ENCODE results near the gene PDE4D. TPM values are rescaled to one million over a fixed set of nuclear protein-coding genes. Genes with fewer than 3 reads are reported as not detected.

Gene PDE4D
- total RNA-seq, 1 experiment from 2014 or later: 34.2 TPM

DNA sequence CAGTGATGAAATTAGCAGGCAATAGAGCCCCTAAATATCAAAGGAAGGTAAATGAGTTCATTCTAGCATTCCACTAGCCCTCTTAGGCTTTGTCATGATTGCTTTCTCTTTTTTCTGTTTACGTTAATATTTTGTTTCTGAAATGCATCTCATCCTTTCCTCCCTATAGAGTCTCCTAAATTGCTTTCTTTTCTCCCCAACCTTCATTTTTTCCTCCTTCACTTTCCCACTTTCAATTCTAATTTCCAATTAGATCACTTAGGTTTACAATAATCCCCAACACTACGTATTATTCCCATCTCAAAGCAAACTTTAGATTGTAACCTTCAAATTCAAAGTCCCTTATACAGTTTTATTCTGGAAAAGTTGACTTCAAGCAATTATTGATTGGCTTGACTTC is 751.4 kb downstream of the PDE4D start:
- no peak for DNase-seq (ENCODE audit: low spot score)

DNA sequence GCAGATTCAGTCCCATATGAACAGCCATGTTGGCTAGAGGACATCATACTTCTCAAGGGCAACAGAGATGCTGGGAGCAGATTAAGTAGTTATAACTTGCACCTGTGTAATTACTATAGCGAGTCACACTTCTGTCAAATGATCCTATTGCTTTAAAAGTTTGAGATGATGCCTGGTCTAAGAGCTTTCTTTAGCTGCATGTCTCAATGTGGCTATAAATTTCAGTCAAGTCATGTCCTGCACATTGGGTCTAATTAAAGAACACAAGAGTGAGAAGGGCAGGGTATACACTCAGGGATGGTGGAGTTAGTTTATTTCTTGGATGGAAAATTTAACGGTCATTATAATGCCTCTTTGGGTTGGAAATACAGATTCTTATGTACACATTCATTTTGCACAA is 753.4 kb downstream of the PDE4D start:
- DNase-seq (ENCODE audit: low spot score): no peak

- DNase-seq (ENCODE audit: low spot score): no peak
These were observed 753.8 kb downstream of the PDE4D start for GRCh38 chr5:59139695-59140094.

DNA sequence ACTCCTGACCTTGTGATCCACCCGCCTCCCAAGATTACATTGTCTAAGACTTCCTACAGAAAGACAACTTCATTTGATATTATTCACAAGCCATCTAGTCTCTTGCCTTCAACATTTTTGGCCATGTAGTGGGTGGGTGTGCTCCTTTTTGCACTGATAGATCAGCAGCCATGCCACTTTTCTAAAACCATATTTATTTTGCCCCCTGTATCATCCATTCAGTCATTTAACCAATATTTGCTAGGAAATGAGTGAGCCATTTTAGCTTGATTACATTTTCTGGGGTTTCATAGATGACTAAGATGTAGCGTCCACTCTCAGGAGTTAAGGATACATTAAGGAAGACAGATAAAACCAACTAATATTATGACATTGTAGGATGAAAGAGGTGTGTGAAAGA is 755.0 kb downstream of the PDE4D start:
- DNase-seq (ENCODE audit: low spot score): no peak

GRCh38 chr5:59137846-59138245 is 755.7 kb downstream of the PDE4D start:
- DNase-seq (ENCODE audit: low spot score): no peak

DNA sequence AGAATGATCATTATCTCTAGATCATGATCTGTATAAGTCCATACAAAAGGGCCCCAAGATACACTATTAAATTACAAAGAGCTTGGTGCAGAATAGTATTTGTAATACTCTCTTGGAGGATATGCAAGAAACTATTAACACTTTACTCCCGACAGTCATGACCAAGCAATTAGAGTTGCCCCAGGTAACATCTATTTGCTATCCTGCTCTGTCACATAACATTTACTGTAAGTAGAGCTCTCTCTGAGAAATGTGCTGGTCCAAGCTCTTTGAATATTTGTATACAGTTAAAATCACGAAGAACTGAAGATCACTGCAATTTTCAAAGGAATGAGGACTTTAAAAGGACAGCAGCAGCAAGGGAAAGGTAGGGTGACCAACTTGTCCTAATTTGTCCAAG is 757.0 kb downstream of the PDE4D start:
- DNase-seq (ENCODE audit: low spot score): no peak

DNA sequence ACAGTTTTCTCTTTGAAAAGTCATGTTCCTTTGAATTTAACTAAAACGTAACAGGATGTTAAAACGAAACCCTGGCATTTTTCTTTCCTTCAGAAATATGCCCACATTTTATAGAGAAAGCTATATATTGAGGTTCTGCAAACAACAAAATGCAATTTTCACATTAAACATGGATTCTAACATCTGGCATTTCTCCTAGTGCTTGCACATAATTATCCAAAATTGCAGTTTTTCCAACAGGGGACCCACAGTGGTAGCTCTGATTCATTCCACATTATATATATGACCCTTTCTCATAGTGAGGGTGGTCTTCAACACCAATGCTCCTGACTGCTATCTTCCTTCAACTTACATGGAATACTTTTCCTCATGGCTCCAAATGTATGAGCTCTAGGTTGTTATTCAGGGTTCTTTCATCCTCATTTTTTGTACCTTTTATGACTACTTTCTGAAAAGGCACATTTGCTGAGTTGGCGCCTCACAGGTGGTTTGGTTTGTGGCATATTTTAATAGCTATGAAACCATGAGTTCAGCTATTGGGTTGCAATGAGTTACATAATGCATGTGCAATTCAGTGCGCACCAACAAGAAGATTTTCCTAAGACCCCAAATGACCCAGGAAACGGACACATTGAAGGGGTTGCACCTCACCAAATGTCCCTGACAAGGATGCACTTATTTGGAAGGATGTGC is 758.9 kb downstream of the PDE4D start:
- DNase-seq (ENCODE audit: low spot score): no peak

DNA sequence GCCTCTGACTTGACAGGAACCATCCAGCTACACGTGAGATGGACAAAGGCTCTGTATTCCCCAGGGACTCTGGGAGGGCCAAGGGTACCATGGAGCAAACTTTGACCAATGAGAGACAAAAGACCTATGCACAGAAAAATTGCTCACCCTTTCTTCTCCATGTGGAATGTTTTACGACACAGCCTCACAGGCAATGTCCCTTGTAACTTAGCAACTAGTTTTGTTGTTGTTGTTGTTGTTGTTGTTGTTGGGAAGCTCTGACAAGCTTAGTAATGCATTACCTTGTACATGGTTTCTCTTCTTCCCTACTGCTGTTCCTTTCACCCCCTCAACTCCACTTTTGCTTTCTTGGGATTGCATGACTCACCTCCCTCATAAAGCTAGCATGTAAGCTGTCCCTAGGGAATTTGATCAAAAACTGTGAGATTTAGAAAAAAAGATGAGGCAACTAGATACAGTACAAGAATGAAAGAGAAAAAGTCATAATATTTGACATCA is 759.7 kb downstream of the PDE4D start:
- peak; percentile 79 for DNase-seq (ENCODE audit: low spot score)

DNA sequence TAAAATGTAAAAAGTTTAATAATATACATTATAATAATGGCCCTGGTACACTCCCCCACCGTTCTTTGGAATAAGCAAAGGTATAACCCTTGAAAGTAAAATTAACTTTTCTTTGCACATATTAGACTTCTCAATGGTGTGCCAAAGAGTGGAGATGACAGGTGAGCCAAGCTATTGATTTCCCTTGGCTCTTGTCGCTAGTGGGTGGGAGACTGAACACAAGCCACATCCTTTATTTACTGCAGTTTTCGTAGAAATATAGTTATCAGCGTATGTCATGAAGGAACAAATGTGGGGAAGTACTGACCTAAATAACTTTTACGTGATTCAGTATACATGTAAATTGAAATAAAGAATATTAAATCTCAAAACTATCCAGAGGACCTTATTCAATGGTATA is 761.4 kb downstream of the PDE4D start:
- no peak for DNase-seq (ENCODE audit: low spot score)

DNA sequence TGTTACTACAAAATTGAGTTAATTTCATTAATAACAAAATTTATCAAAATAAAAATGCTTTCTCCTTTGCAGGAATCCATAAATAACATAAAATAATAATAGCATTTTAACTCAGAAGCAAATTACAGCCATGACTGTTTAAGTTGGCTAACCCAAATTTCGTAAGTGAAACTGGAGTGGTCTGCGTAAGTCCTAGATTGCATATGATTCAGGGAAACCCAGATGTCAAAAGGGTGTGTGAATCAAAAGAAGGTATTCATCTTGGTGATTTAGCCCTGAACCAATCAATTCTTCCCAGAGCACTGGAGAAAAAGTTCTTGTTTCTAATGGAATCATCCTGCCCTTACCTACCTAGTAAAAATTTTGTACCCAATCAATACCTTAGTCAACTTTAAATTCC is 763.1 kb downstream of the PDE4D start:
- DNase-seq (ENCODE audit: low spot score): no peak

GRCh38 chr5:59128646-59129290 is 764.8 kb downstream of the PDE4D start:
- no peak for DNase-seq (ENCODE audit: low spot score)

DNA sequence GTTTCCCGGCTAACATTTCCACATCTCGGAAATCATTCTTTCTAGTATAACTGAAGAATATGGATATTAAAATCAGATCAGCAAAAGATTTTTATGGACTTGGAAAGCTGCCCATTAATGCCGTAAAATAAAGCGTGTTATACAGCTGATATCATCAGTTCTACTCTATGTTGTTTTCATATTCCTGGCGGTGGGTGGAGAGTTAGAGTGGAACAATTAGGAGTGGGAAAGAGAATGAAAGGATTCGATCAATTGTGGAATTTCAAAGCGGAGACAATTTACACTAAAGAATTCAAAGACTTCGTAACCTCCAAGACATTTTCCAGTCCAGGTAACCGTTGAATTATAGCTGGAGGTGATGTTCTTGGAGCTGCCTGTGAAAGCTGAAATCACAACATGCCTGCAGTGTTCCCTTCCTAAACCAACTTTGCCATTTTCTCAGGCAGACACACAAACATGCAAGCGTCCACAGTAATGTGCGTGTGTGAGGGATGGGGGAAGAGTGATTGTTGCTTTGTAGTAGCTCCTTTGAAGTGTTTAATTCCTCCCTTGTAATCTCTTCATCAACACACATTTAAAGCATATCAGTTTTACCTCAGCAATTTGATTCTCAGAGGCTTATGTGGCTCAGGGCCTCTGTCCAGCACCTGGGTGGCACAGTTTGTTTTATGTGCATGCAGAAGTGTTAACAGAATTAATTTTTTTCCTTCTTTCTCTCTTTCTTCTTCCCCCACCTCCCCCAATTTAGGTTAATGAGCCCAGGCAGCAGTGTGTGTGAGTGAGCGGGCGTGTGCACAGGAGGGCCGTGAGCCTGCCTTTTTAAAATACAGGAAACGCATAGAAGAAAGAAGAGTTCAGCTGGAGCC is 766.6 kb downstream of the PDE4D start:
- DNase-seq (ENCODE audit: low spot score): peak; percentile 67

- DNase-seq (ENCODE audit: low spot score): no peak
These were observed 767.4 kb downstream of the PDE4D start for GRCh38 chr5:59126016-59126707.

DNA sequence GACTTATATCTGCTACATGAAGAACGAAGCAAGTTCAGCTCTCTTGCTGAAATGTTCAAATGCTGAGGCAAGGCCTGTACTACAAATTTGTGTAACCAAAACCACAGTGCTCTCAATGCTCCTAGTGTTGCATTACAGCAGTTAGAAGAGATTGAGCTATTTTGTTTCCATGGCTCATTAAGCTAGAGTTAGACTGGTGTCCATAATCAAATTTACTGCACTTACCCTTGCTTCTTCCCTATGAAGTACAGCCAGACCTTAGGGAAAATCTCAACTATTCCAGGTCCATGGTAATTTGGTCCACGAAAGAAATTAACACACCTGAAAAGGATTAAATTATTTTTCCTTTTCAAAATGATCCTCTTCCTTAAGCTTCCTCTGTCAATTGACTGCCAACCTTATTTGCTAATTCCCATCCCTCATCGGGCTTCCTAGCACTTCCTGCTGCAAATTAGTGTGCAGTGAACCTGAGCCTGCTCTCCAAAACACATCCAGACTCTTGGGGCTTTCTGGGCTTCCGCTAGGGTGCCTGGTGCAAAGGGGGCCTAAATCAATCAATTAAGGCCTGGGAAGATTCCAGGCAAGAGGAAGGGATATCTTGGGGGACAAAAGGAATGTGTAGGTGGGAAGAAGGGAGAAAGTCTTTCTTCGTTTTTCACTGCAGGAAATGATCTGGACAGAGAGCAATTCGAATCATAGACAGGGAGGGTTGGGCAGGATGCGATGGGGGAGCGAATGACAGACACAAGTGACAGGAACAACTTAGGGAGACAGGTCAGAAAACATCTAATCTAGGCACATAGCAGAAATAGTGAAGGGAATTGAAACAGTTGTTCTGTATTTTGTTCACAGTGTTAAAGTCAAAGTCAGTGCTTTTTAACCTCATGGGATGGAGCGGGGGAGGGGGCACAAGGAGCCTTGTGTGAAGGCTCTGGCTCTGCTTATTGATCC is 768.2 kb downstream of the PDE4D start:
- DNase-seq (ENCODE audit: low spot score): no peak

- DNase-seq (ENCODE audit: low spot score): no peak
These were observed 769.6 kb downstream of the PDE4D start for GRCh38 chr5:59123595-59124561.

DNA sequence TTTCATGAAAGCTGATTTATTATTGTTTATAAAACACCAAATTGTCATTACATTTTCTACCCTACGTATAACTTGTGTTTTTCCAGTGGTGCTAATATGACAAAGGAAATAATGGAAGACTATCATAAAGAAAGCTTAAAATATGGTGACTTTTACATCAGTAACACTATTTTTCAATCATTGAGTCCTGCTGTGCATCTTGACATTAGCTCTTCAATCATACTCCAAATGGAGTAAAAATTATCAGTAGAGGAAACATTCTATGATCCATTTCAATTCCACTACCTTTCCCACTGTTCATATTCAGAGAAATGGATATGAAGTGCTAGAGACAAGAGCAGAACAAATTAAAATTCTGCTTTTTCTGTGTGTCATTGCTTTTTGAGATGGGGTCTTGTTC is 774.0 kb downstream of the PDE4D start:
- no peak for DNase-seq (ENCODE audit: low spot score)

DNA sequence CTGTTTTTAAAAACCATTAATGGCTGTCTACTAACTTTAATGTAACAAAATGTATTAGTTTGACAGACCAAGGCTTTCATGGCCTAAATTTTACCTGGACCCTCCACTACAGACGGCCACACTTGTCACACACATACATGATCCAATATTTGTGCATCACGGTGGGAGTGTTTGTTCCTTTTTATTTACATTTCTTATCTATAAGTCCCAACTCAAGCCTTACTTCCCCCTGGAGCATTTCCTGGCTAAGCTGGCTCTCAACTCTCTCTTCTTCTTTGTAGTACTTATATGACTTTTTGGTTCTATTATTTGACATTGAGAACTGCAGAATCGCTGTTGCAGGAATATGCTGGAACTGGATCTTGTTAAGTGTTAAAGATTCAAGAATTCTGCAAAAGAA is 776.2 kb downstream of the PDE4D start:
- no peak for DNase-seq (ENCODE audit: low spot score)

DNA sequence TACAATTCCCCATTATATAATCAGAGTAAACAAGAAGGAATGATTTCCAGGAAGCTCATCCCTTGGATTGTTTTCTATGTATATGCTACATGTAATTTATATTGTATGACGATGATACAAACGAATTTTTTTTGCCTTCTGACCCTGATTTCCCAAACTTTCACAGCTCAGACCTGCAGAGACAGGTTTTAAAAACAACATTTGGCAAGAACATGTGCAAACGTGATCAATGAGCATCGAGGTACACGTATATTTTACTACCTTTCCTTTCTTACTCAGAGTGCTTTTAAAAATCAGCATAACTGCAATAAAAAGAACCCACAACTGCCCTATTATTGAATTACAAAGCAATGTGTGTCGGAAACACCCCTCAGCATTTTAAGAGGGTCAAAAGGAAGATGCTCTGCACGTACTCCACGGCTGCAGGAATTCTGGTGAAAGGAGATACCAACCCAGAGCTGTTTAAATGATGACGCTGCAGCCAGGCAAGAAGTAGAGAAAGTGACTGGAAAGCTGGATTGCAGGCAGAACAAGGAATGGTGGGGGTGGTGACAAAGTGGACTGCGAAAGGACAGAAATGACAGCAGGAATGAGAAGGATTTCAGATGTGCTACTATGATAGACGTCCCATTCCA is 777.2 kb downstream of the PDE4D start:
- no peak for DNase-seq (ENCODE audit: low spot score)

DNA sequence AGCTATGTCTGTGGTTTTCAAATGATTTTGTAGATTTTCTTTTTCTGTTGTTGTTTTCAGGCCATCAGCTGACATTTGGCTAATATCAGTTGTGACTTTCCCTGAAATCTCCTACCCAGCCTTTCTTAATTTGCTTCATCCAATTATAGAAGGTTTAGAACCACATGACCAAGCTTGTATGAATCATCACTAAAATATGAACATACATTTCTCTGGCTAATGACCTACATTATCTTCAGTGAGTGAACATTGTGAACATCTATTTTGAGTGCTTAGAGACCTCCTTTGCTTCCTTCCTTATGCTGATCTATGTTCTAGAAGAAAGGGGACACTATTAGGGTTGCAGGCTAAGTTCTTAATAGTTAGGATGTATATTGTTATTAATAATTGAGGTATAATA is 778.2 kb downstream of the PDE4D start:
- DNase-seq (ENCODE audit: low spot score): no peak
